ENCODE results near the gene BMP6. TPM values are rescaled to one million over a fixed set of nuclear protein-coding genes. Genes with fewer than 3 reads are reported as not detected.

BMP6 gene
- total RNA-seq, 1 experiment from 2014 or later = not detected

GRCh38 chr6:7685276-7685675, 40.6 kb upstream of the BMP6 start:
- Histone ChIP-seq H3K4me1 (replicated peaks; ENCODE audit: insufficient read depth) (peaks cover under 1% of the 10 kb centered on the region; the same call in 1 of the 2 replicates), H3K9me3 (ENCODE audit: insufficient read depth, low read depth) (no peaks in the 10 kb centered on the region), H3K27me3 (ENCODE audit: insufficient read depth, low read depth) (no peaks in the 10 kb centered on the region), H2AFZ (no peak overlapping the region), H3K4me3 (no peak overlapping the region), H3F3A (ENCODE audit: insufficient read depth, low read depth) (no peaks in the 10 kb centered on the region), H3K4me2 (no peak overlapping the region), H3K79me2 (ENCODE audit: low read depth) (no peaks in the 10 kb centered on the region), H3K36me3 (ENCODE audit: low read depth) (no peaks in the 10 kb centered on the region), H3K9me2 (ENCODE audit: insufficient read depth) (no peaks in the 10 kb centered on the region), H3K27ac (no peak overlapping the region), H4K20me1 (ENCODE audit: insufficient read depth) (no peaks in the 10 kb centered on the region)
- BruUV-seq (replicated peaks) = no TSS peak
- intact Hi-C loops (cut with micrococcal nuclease; ENCODE audit: unreplicated experiment) = no loop called here
- TF ChIP-seq EZH2 (IDR thresholded peaks at IDR 0.05; ENCODE audit: low read depth) (no peak), CTCF (conservative IDR thresholded peaks at IDR 0.05) (no peak)
- ChIA-PET POLR2A (ENCODE audit: unreplicated experiment) (interaction anchor here (0.5 kb wide), 1 partner anchor 14 kb away, joined by 3 read pairs; no protein-coding TSS in a partner anchor), CTCF (no interaction called here)
- no peak for DNase-seq

GRCh38 chr6:7687145-7688111, 38.5 kb upstream of the BMP6 start:
- Histone ChIP-seq H3K9me3 (ENCODE audit: insufficient read depth, low read depth) (no peaks in the 10 kb centered on the region), H3K4me3 (no peak overlapping the region), H3K9me2 (ENCODE audit: insufficient read depth) (no peaks in the 10 kb centered on the region), H3K4me2 (no peak overlapping the region), H3K27ac (no peak overlapping the region), H3K36me3 (ENCODE audit: low read depth) (no peaks in the 10 kb centered on the region), H3K27me3 (ENCODE audit: insufficient read depth, low read depth) (no peaks in the 10 kb centered on the region), H3K79me2 (ENCODE audit: low read depth) (no peaks in the 10 kb centered on the region), H3F3A (ENCODE audit: insufficient read depth, low read depth) (peaks cover 9% of the 10 kb centered on the region; the same call in 1 of the 2 replicates), H2AFZ (no peak overlapping the region), H3K4me1 (replicated peaks; ENCODE audit: insufficient read depth) (peaks cover 19% of the 10 kb centered on the region), H4K20me1 (ENCODE audit: insufficient read depth) (no peaks in the 10 kb centered on the region)
- no peak for TF ChIP-seq EZH2 (IDR thresholded peaks at IDR 0.05; ENCODE audit: low read depth)
- TF ChIP-seq CTCF (conservative IDR thresholded peaks at IDR 0.05) = no peak
- DNase-seq = no peak
- no TSS peak for BruUV-seq (replicated peaks)
- ChIA-PET POLR2A (ENCODE audit: unreplicated experiment) (no interaction called here), CTCF (interaction anchor here (0.6 kb wide), 1 partner anchor 126 kb away, joined by 6 read pairs; no protein-coding TSS in a partner anchor)
- intact Hi-C loops (cut with micrococcal nuclease; ENCODE audit: unreplicated experiment) = no loop called here

- no peak overlapping the region for H2AFZ ChIP-seq
- peaks cover 26% of the 10 kb centered on the region for H3K4me1 ChIP-seq (replicated peaks; ENCODE audit: insufficient read depth)
- H3K4me3 ChIP-seq = peak overlapping the region; percentile 45; the same call in 1 of the 2 replicates
- H3K9me3 ChIP-seq (ENCODE audit: insufficient read depth, low read depth) = no peaks in the 10 kb centered on the region
- H3K36me3 ChIP-seq (ENCODE audit: low read depth) = no peaks in the 10 kb centered on the region
- ChIA-PET POLR2A (ENCODE audit: unreplicated experiment) (no interaction called here), CTCF (interaction anchor here (0.7 kb wide), 1 partner anchor 436 kb away, joined by 6 read pairs; no protein-coding TSS in a partner anchor)
- H4K20me1 ChIP-seq (ENCODE audit: insufficient read depth) = no peaks in the 10 kb centered on the region
- no peaks in the 10 kb centered on the region for H3K79me2 ChIP-seq (ENCODE audit: low read depth)
- no peak for DNase-seq
- H3K9me2 ChIP-seq (ENCODE audit: insufficient read depth) = no peaks in the 10 kb centered on the region
- intact Hi-C loops (cut with micrococcal nuclease; ENCODE audit: unreplicated experiment) = no loop called here
- H3K27ac ChIP-seq = peak overlapping the region; percentile 97
- no peaks in the 10 kb centered on the region for H3K27me3 ChIP-seq (ENCODE audit: insufficient read depth, low read depth)
- peaks cover 14% of the 10 kb centered on the region; the same call in 1 of the 2 replicates for H3F3A ChIP-seq (ENCODE audit: insufficient read depth, low read depth)
- no peak for TF ChIP-seq CTCF (conservative IDR thresholded peaks at IDR 0.05)
- no peak for TF ChIP-seq EZH2 (IDR thresholded peaks at IDR 0.05; ENCODE audit: low read depth)
- H3K4me2 ChIP-seq = peak overlapping the region; percentile 80
- BruUV-seq (replicated peaks) = no TSS peak
These were observed 34.9 kb upstream of the BMP6 start for GRCh38 chr6:7691021-7691420.
